Liver (tissue), 3 donors: ENCODE measurements around the gene DNAH1.

Experiments used
- ATF3 ChIP-seq: IDR thresholded peaks from 2 replicates; pipeline ENCODE4 v1.6.1; 2016; ENCODE audit warnings: antibody characterized with exemption
- CTCF ChIP-seq: fragments of 150-350 bp; IDR thresholded peaks from 2 replicates; pipeline ENCODE4 v1.5.1; 2017; ENCODE audit warnings: improper control_type of control experiment, low read depth, low read length; ENCODE audit not compliant: missing input control
- EGR1 ChIP-seq, 2 donors: IDR thresholded peaks; 2 replicates each; pipeline ENCODE4 v1.6.1; 2016 to 2018; ENCODE audit warnings: antibody characterized with exemption in 2 of 2, low read depth in 2 of 2
- GABPA ChIP-seq, 2 donors: IDR thresholded peaks in 1 of 2; conservative IDR thresholded peaks in 1 of 2; 2 replicates each; pipeline ENCODE4 v1.6.1; 2016; ENCODE audit warnings: antibody characterized with exemption in 2 of 2, mild to moderate bottlenecking in 1 of 2, moderate library complexity in 1 of 2
- HNF4G ChIP-seq: IDR thresholded peaks from 2 replicates; pipeline ENCODE4 v1.6.1; 2016; ENCODE audit warnings: antibody characterized with exemption
- JUND ChIP-seq, 2 donors: IDR thresholded peaks; 2 replicates each; pipeline ENCODE4 v1.6.1; 2016; ENCODE audit warnings: antibody characterized with exemption in 2 of 2
- MAX ChIP-seq: IDR thresholded peaks from 2 replicates; pipeline ENCODE4 v1.6.1; 2016; ENCODE audit warnings: antibody characterized with exemption
- NR2F2 ChIP-seq: IDR thresholded peaks from 2 replicates; pipeline ENCODE4 v1.6.1; 2016; ENCODE audit warnings: antibody characterized with exemption
- RAD21 ChIP-seq, 2 donors: IDR thresholded peaks; 2 replicates each; pipeline ENCODE4 v1.6.1; 2016; ENCODE audit warnings: antibody characterized with exemption in 2 of 2, mild to moderate bottlenecking in 2 of 2
- REST ChIP-seq: IDR thresholded peaks from 2 replicates; pipeline ENCODE4 v1.6.1; 2016; ENCODE audit warnings: antibody characterized with exemption, mild to moderate bottlenecking
- SP1 ChIP-seq: IDR thresholded peaks from 2 replicates; pipeline ENCODE4 v1.6.1; 2018; ENCODE audit warnings: antibody characterized with exemption, mild to moderate bottlenecking
- YY1 ChIP-seq: IDR thresholded peaks from 2 replicates; pipeline ENCODE4 v1.6.1; 2016; ENCODE audit warnings: antibody characterized with exemption, mild to moderate bottlenecking
- ZBTB33 ChIP-seq: IDR thresholded peaks from 2 replicates; pipeline ENCODE4 v1.6.1; 2016; ENCODE audit warnings: antibody characterized with exemption
- donor health status: healthy.
- donor health status: healthy.

- TF ChIP-seq CTCF (no peak), EGR1 (IDR thresholded peaks at IDR 0.05; ENCODE audit: low read depth in 2 of 2) (no peak), MAX (no peak), REST (no peak), SP1 (no peak), RAD21 (IDR thresholded peaks at IDR 0.05) (no peak), ATF3 (no peak), YY1 (no peak), NR2F2 (no peak), ZBTB33 (no peak), HNF4G (no peak), JUND (IDR thresholded peaks at IDR 0.05) (no peak), GABPA (IDR thresholded peaks at IDR 0.05 in 1 of 2, conservative IDR thresholded peaks at IDR 0.05 in 1 of 2) (no peak)
Measured at GRCh38 chr3:52383446-52383845, 67.3 kb downstream of the DNAH1 start.
